ENCODE data around the gene DRG2. TPM values are rescaled to one million over a fixed set of nuclear protein-coding genes. Genes with fewer than 3 reads are reported as not detected.

DRG2 gene
- total and polyA plus RNA-seq, 9 donors, result 18.1 to 45.9 (median 35.5) TPM

GRCh38 chr17:18109935-18110485 is 22.3 kb downstream of the DRG2 start:
- 68 to 76% (median 69%) methylated on average over 10 of the region's 10 CpGs for WGBS, 3 donors

DNA sequence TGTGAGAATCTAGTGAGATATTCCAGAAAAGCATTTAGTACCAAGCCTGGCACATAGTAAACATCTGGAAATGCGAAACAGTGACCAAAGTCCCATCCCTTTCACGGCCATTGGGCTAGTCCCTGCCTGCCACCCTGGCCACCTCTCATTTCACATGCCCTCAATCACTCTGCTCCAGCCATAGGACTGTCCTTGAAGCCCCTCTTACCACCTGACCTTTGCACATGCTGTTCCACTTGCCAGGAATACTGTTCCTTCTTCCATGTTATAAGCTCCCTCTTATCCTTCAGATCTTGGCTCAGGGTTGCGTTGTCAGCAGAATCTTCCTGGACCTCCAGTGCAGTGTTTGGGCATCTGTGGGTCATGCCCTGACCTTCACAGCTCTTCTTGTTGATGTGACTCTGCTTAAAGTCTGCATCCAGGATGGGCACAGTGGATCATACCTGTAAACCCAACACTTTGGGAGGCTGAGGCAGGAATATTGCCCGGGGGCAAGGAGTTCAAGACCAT is 22.9 kb downstream of the DRG2 start:
- no peak for DNase-seq
- intact Hi-C loops (cut with DNase I), result no loop called here
- H3K4me1 ChIP-seq (ENCODE audit: insufficient read depth), result no peaks in the 10 kb centered on the region

More at GRCh38 chr17:18109935-18110485, 22.3 kb downstream of the DRG2 start:
- Histone ChIP-seq H3K4me3 (no peak overlapping the region), H3K27ac (no peak overlapping the region), H3K36me3 (no peaks in the 10 kb centered on the region), H3K9me3 (no peaks in the 10 kb centered on the region), H3K27me3 (no peaks in the 10 kb centered on the region), H3K4me1 (ENCODE audit: insufficient read depth) (no peaks in the 10 kb centered on the region)
- DNase-seq, result no peak
- TF ChIP-seq, protein P1, sequence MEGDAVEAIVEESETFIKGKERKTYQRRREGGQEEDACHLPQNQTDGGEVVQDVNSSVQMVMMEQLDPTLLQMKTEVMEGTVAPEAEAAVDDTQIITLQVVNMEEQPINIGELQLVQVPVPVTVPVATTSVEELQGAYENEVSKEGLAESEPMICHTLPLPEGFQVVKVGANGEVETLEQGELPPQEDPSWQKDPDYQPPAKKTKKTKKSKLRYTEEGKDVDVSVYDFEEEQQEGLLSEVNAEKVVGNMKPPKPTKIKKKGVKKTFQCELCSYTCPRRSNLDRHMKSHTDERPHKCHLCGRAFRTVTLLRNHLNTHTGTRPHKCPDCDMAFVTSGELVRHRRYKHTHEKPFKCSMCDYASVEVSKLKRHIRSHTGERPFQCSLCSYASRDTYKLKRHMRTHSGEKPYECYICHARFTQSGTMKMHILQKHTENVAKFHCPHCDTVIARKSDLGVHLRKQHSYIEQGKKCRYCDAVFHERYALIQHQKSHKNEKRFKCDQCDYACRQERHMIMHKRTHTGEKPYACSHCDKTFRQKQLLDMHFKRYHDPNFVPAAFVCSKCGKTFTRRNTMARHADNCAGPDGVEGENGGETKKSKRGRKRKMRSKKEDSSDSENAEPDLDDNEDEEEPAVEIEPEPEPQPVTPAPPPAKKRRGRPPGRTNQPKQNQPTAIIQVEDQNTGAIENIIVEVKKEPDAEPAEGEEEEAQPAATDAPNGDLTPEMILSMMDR (IDR thresholded peaks at IDR 0.05), result no peak
- no peak for TF ChIP-seq POLR2A (IDR thresholded peaks at IDR 0.05)
- intact Hi-C loops (cut with DNase I), result no loop called here

GRCh38 chr17:18111330-18111971 is 23.7 kb downstream of the DRG2 start:
- no peak for TF ChIP-seq EP300 (IDR thresholded peaks at IDR 0.05)
- TF ChIP-seq, protein P1 (IDR thresholded peaks at IDR 0.05), result no peak
- TF ChIP-seq POLR2A (IDR thresholded peaks at IDR 0.05), result no peak
- Histone ChIP-seq H3K9me3 (no peaks in the 10 kb centered on the region), H3K4me3 (no peak overlapping the region), H3K36me3 (no peaks in the 10 kb centered on the region), H3K27me3 (no peaks in the 10 kb centered on the region), H3K27ac (no peak overlapping the region), H3K4me1 (ENCODE audit: insufficient read depth) (no peaks in the 10 kb centered on the region)
- intact Hi-C loops (cut with DNase I), result no loop called here
- 60 to 72% (median 62%) methylated on average over 6 of the region's 6 CpGs for WGBS, 3 donors
- no peak for DNase-seq

More for the DNA sequence above, 22.9 kb downstream of the DRG2 start:
- Histone ChIP-seq H3K36me3 (no peaks in the 10 kb centered on the region), H3K9me3 (no peaks in the 10 kb centered on the region), H3K4me3 (no peak overlapping the region), H3K27ac (no peak overlapping the region), H3K27me3 (no peaks in the 10 kb centered on the region)
- WGBS, 3 donors, result 70 to 83% (median 79%) methylated on average over 4 of the region's 4 CpGs
- TF ChIP-seq, protein P1 (IDR thresholded peaks at IDR 0.05), result no peak
- no peak for TF ChIP-seq POLR2A (IDR thresholded peaks at IDR 0.05)
- TF ChIP-seq EP300 (IDR thresholded peaks at IDR 0.05), result no peak

DNA sequence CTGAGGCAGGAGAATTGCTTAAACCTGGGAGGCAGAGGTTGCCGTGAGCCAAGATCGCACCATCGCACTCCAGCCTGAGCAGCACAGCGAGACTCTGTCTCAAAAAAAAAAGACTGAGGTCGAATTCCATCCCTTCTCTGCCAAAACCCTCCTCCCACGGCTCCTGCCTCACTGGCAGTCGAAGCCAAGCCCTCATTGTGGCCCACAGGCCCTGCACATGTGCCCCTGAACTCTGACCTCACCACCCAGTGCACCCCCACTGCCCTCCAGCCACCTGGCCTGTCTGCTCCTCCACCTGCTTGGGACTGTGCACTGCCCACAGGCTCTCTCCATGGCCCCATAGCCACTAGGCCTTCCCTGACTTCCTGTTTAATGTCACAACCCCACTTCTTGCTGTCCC is 27.8 kb downstream of the DRG2 start:
- no peaks in the 10 kb centered on the region for H3K36me3 ChIP-seq
- no peak overlapping the region for H3K27ac ChIP-seq
- no peak for TF ChIP-seq EP300 (IDR thresholded peaks at IDR 0.05)
- TF ChIP-seq, protein P1 (IDR thresholded peaks at IDR 0.05), result no peak
- TF ChIP-seq POLR2A (IDR thresholded peaks at IDR 0.05), result no peak
- H3K4me1 ChIP-seq (ENCODE audit: insufficient read depth), result no peaks in the 10 kb centered on the region
- intact Hi-C loops (cut with DNase I), result no loop called here
- no peaks in the 10 kb centered on the region for H3K27me3 ChIP-seq
- no peaks in the 10 kb centered on the region for H3K9me3 ChIP-seq
- DNase-seq, result no peak
- H3K4me3 ChIP-seq, result no peak overlapping the region
- WGBS, 3 donors, result 52 to 58% (median 54%) methylated on average over 7 of the region's 7 CpGs
